A549 (cell line): ENCODE results near the gene SND1.

Experiments
- BHLHE40 ChIP-seq: IDR thresholded peaks from 2 replicates; pipeline ENCODE4 v1.6.1; 2012; ENCODE audit warnings: low read depth, low read length, inconsistent platforms
- CTCF ChIP-seq: fragments of >200 bp; sonication (Bioruptor Twin); formaldehyde crosslinking; IDR thresholded peaks from 3 replicates; pipeline ENCODE4 v1.5.1; 2016
- REST ChIP-seq: fragments of 200-600 bp; sonication (generic); IDR thresholded peaks from 2 replicates; pipeline ENCODE4 v1.6.1; 2016; ENCODE audit warnings: antibody characterized with exemption, mild to moderate bottlenecking, moderate library complexity

GRCh38 chr7:127927348-127927696 lies 275.3 kb downstream of the SND1 start:
- TF ChIP-seq CTCF (no peak), REST (no peak), BHLHE40 (no peak)
